Activated CD4-positive, alpha-beta memory T cell treated with anti-CD3 and anti-CD28 coated beads for 36 hours (primary cell): ENCODE measurements around the gene SYS1. TPM values are rescaled to one million over a fixed set of nuclear protein-coding genes. Genes with fewer than 3 reads are reported as not detected.

Experiments
- CTCF ChIA-PET: fragments of 350-600 bp; sonication (Branson Sonifier 250); formaldehyde crosslinking; loops from one replicate; lab custom pipeline; 2021; ENCODE audit warnings: antibody characterized with exemption, inconsistent platforms; lab: Charles Lee
- POLR2A ChIA-PET: fragments of 350-600 bp; sonication (Branson Sonifier 250); formaldehyde crosslinking; loops from one replicate; lab custom pipeline; 2021; ENCODE audit warnings: antibody characterized with exemption; lab: Charles Lee
- DNase-seq: peaks from one replicate; pipeline ENCODE4 v3.0.0-alpha.2; 2020
- H3K27ac Mint-ChIP-seq: one replicate; pipeline ENCODE4 v1.8.0; 2021; ENCODE audit warnings: mixed read lengths
- H3K27me3 Mint-ChIP-seq: one replicate; pipeline ENCODE4 v1.8.0; 2021; ENCODE audit warnings: mixed read lengths
- H3K36me3 Mint-ChIP-seq: one replicate; pipeline ENCODE4 v1.8.0; 2021; ENCODE audit warnings: mixed read lengths
- H3K4me1 Mint-ChIP-seq: one replicate; pipeline ENCODE4 v1.8.0; 2021; ENCODE audit warnings: low read depth, mixed read lengths
- H3K4me3 Mint-ChIP-seq: one replicate; pipeline ENCODE4 v1.8.0; 2021; ENCODE audit warnings: mild to moderate bottlenecking, mixed read lengths
- H3K9me3 Mint-ChIP-seq: one replicate; pipeline ENCODE4 v1.8.0; 2021; ENCODE audit warnings: mixed read lengths
- intact Hi-C: fragments of 100-400 bp; cut with micrococcal nuclease; formaldehyde crosslinking; loops from one replicate; pipeline ENCODE4 v1.15.1; 2023
- total RNA-seq, 2 experiments: library from RNA; stranded (reverse); gene quantifications; one replicate each; pipeline ENCODE4 v1.2.3, GENCODE V29; 2021

SYS1 gene
- total RNA-seq, 2 experiments from 2014 or later = 19.9 to 24.8 TPM

- intact Hi-C loops = no loop called here
- DNase-seq = no peak
- ChIA-PET CTCF (interaction anchor here (0.9 to 1.8 kb wide), 2 partner anchors 11 to 96 kb away, joined by 4 to 6 read pairs; no protein-coding TSS in a partner anchor), POLR2A (no interaction called here)
- Mint-ChIP-seq H3K4me3 (no peak overlapping the region), H3K36me3 (peaks cover 25% of the 10 kb centered on the region), H3K4me1 (peaks cover 28% of the 10 kb centered on the region), H3K27me3 (no peaks in the 10 kb centered on the region), H3K27ac (no peak overlapping the region), H3K9me3 (no peaks in the 10 kb centered on the region)
Measured at GRCh38 chr20:45340951-45341350, 22.0 kb upstream of the SYS1 start.

- DNase-seq = no peak
- Mint-ChIP-seq H3K27me3 (no peaks in the 10 kb centered on the region), H3K4me3 (no peak overlapping the region), H3K4me1 (peaks cover 34% of the 10 kb centered on the region), H3K9me3 (no peaks in the 10 kb centered on the region), H3K36me3 (peaks cover 26% of the 10 kb centered on the region), H3K27ac (no peak overlapping the region)
- ChIA-PET POLR2A (interaction anchor here (1.0 kb wide), 1 partner anchor 13 kb away, joined by 3 read pairs; no protein-coding TSS in a partner anchor), CTCF (interaction anchor here (0.8 to 1.8 kb wide), 3 partner anchors 21 to 96 kb away, joined by 4 to 6 read pairs (median 4); partner anchors contain the start of gene SYS1)
- intact Hi-C loops = no loop called here
Measured at GRCh38 chr20:45341579-45341938, 21.4 kb upstream of the SYS1 start.

- intact Hi-C loops = no loop called here
- peaks cover 28% of the 10 kb centered on the region for H3K36me3 Mint-ChIP-seq
- DNase-seq = no peak
- CTCF ChIA-PET = interaction anchor here (0.8 to 1.8 kb wide), 3 partner anchors 20 to 95 kb away, joined by 4 to 6 read pairs (median 4); partner anchors contain the start of gene SYS1
- no peaks in the 10 kb centered on the region for H3K9me3 Mint-ChIP-seq
- POLR2A ChIA-PET = interaction anchor here (1.0 kb wide), 1 partner anchor 12 kb away, joined by 3 read pairs; no protein-coding TSS in a partner anchor
- peaks cover 41% of the 10 kb centered on the region for H3K4me1 Mint-ChIP-seq
- H3K4me3 Mint-ChIP-seq = no peak overlapping the region
- H3K27me3 Mint-ChIP-seq = no peaks in the 10 kb centered on the region
- H3K27ac Mint-ChIP-seq = no peak overlapping the region
Measured at GRCh38 chr20:45341939-45342854, 20.8 kb upstream of the SYS1 start.

- Mint-ChIP-seq H3K27ac (no peak overlapping the region), H3K4me1 (peaks cover 45% of the 10 kb centered on the region), H3K36me3 (peaks cover 28% of the 10 kb centered on the region), H3K4me3 (no peak overlapping the region), H3K9me3 (no peaks in the 10 kb centered on the region), H3K27me3 (no peaks in the 10 kb centered on the region)
- no peak for DNase-seq
- CTCF ChIA-PET = interaction anchor here (1.6 to 1.7 kb wide), 2 partner anchors 31 to 93 kb away, joined by 8 to 10 read pairs; no protein-coding TSS in a partner anchor
- POLR2A ChIA-PET = no interaction called here
- intact Hi-C loops = no loop called here
Measured at GRCh38 chr20:45342855-45343531, 20.0 kb upstream of the SYS1 start.

- peaks cover 48% of the 10 kb centered on the region for H3K4me1 Mint-ChIP-seq
- intact Hi-C loops = no loop called here
- no peak for DNase-seq
- H3K27ac Mint-ChIP-seq = no peak overlapping the region
- ChIA-PET CTCF (interaction anchor here (1.0 to 2.0 kb wide), 5 partner anchors 19 to 108 kb away, joined by 3 to 10 read pairs (median 8); partner anchors contain the start of gene SYS1), POLR2A (interaction anchor here (1.1 to 1.3 kb wide), 2 partner anchors 8 to 20 kb away, joined by 4 read pairs; partner anchors contain the start of gene SYS1)
- no peaks in the 10 kb centered on the region for H3K27me3 Mint-ChIP-seq
- no peaks in the 10 kb centered on the region for H3K9me3 Mint-ChIP-seq
- no peak overlapping the region for H3K4me3 Mint-ChIP-seq
- H3K36me3 Mint-ChIP-seq = peaks cover 28% of the 10 kb centered on the region
Measured at GRCh38 chr20:45343532-45344167, 19.3 kb upstream of the SYS1 start.

- intact Hi-C loops = no loop called here
- peaks cover 28% of the 10 kb centered on the region for H3K36me3 Mint-ChIP-seq
- no peaks in the 10 kb centered on the region for H3K9me3 Mint-ChIP-seq
- peak overlapping the region; percentile 28 for H3K27ac Mint-ChIP-seq
- peak overlapping the region; percentile 16 for H3K4me3 Mint-ChIP-seq
- POLR2A ChIA-PET = interaction anchor here (1.1 to 1.7 kb wide), 3 partner anchors 9 to 19 kb away, joined by 4 to 5 read pairs (median 4); partner anchors contain the start of gene SYS1
- DNase-seq = peak; percentile 45
- H3K4me1 Mint-ChIP-seq = peaks cover 49% of the 10 kb centered on the region
- no peaks in the 10 kb centered on the region for H3K27me3 Mint-ChIP-seq
- CTCF ChIA-PET = interaction anchor here (1.0 to 2.0 kb wide), 5 partner anchors 19 to 107 kb away, joined by 3 to 10 read pairs (median 8); partner anchors contain the start of gene SYS1
Measured at GRCh38 chr20:45344168-45344860, 18.6 kb upstream of the SYS1 start.

- Mint-ChIP-seq H3K4me3 (peak overlapping the region; percentile 32), H3K36me3 (peaks cover 24% of the 10 kb centered on the region), H3K9me3 (no peaks in the 10 kb centered on the region), H3K27me3 (no peaks in the 10 kb centered on the region), H3K27ac (no peak overlapping the region), H3K4me1 (peaks cover 48% of the 10 kb centered on the region)
- no peak for DNase-seq
- ChIA-PET POLR2A (interaction anchor here (0.6 to 3.6 kb wide), 4 partner anchors 8 to 405 kb away, joined by 4 to 16 read pairs (median 6); partner anchors contain the start of gene SYS1), CTCF (interaction anchor here (1.3 to 5.3 kb wide), 6 partner anchors 18 to 106 kb away, joined by 3 to 33 read pairs (median 10); partner anchors contain the start of gene SYS1)
- intact Hi-C loops = no loop called here
Measured at GRCh38 chr20:45345104-45345936, 17.6 kb upstream of the SYS1 start.

- peak; percentile 29 for DNase-seq
- intact Hi-C loops = loop anchor here (1.0 to 2.0 kb wide), 2 partner anchors 9 to 28 kb away; no protein-coding TSS in a partner anchor
- Mint-ChIP-seq H3K36me3 (peaks cover 17% of the 10 kb centered on the region), H3K9me3 (no peaks in the 10 kb centered on the region), H3K27me3 (no peaks in the 10 kb centered on the region), H3K27ac (peak overlapping the region; percentile 18), H3K4me1 (peaks cover 45% of the 10 kb centered on the region), H3K4me3 (peak overlapping the region; percentile 86)
- CTCF ChIA-PET = interaction anchor here (0.6 to 5.3 kb wide), 6 partner anchors 17 to 90 kb away, joined by 3 to 33 read pairs (median 12); partner anchors contain the start of gene SYS1
- POLR2A ChIA-PET = interaction anchor here (1.7 to 3.6 kb wide), 2 partner anchors 7 to 16 kb away, joined by 5 to 16 read pairs; partner anchors contain the start of gene SYS1
Measured at GRCh38 chr20:45346291-45346718, 16.7 kb upstream of the SYS1 start.

GRCh38 chr20:45346851-45347250, 16.1 kb upstream of the SYS1 start:
- DNase-seq = no peak
- H3K27ac Mint-ChIP-seq = no peak overlapping the region
- no peaks in the 10 kb centered on the region for H3K9me3 Mint-ChIP-seq
- CTCF ChIA-PET = interaction anchor here (0.6 to 5.3 kb wide), 7 partner anchors 16 to 103 kb away, joined by 3 to 33 read pairs (median 7); partner anchors contain the start of gene SYS1
- peak overlapping the region; percentile 86 for H3K4me3 Mint-ChIP-seq
- POLR2A ChIA-PET = interaction anchor here (0.7 to 3.6 kb wide), 3 partner anchors 9 to 56 kb away, joined by 3 to 16 read pairs (median 4); partner anchors contain the start of gene SYS1
- peaks cover 13% of the 10 kb centered on the region for H3K36me3 Mint-ChIP-seq
- H3K27me3 Mint-ChIP-seq = no peaks in the 10 kb centered on the region
- intact Hi-C loops = loop anchor here (1.0 to 2.0 kb wide), 2 partner anchors 8 to 28 kb away; no protein-coding TSS in a partner anchor
- peaks cover 45% of the 10 kb centered on the region for H3K4me1 Mint-ChIP-seq
